VCaP (cell line): Measurements from ENCODE around the gene TFDP3.

Experiments
- H3K27ac ChIP-seq: fragments of 450-650 bp; 2 replicates; pipeline ENCODE4 v1.5.1; 2017
- CTCF ChIP-seq: fragments of 450-650 bp; conservative IDR thresholded peaks from 2 replicates; pipeline ENCODE4 v1.5.1; 2017; ENCODE audit warnings: mild to moderate bottlenecking, moderate library complexity

Gene TFDP3

GRCh38 chrX:133218329-133218728 lies at the start of gene TFDP3:
TFDP3 (minus strand) TSS chrX:133218354; CDS start chrX:133218259, 95 bp downstream.
- no peak within 1 kb of the TSS for H3K27ac ChIP-seq
- TF ChIP-seq CTCF = no peak

- TF ChIP-seq CTCF = no peak
- H3K27ac ChIP-seq = no peak overlapping the region
Measured at GRCh38 chrX:133267621-133268020, 49.5 kb upstream of the TFDP3 start.

- H3K27ac ChIP-seq = no peak overlapping the region
- no peak for TF ChIP-seq CTCF
Measured at GRCh38 chrX:133265331-133265730, 47.2 kb upstream of the TFDP3 start.

GRCh38 chrX:133258481-133258880 lies 40.3 kb upstream of the TFDP3 start:
- no peak for TF ChIP-seq CTCF
- H3K27ac ChIP-seq = no peak overlapping the region

- no peak overlapping the region for H3K27ac ChIP-seq
Measured at GRCh38 chrX:133254666-133255065, 36.5 kb upstream of the TFDP3 start.

GRCh38 chrX:133251204-133251603 lies 33.0 kb upstream of the TFDP3 start:
- no peak overlapping the region for H3K27ac ChIP-seq
- TF ChIP-seq CTCF = no peak

More at GRCh38 chrX:133254666-133255065, 36.5 kb upstream of the TFDP3 start:
- no peak for TF ChIP-seq CTCF

GRCh38 chrX:133250184-133251100 lies 32.3 kb upstream of the TFDP3 start:
- no peak overlapping the region for H3K27ac ChIP-seq
- no peak for TF ChIP-seq CTCF
